Esophagus squamous epithelium (tissue), 4 donors: ENCODE measurements around the gene RPUSD3.
A peak's percentile ranks its signal among the peaks of the same experiment; 100 is the strongest.

Experiments
- CTCF ChIP-seq, 6 experiments: fragments of 450-650 bp in 4 of 6; fragments of 200-600 bp in 2 of 6; sonication (generic) in 2 of 6; IDR thresholded peaks; one replicate each; pipeline ENCODE4 v1.5.1; 2016 to 2019; ENCODE audit warnings: antibody characterized with exemption in 6 of 6, mild to moderate bottlenecking in 4 of 6, moderate library complexity in 4 of 6
- POLR2A ChIP-seq, 4 donors: fragments of 450-650 bp; IDR thresholded peaks; one replicate each; pipeline ENCODE4 v1.6.1; 2017; ENCODE audit warnings: antibody characterized with exemption in 4 of 4, mild to moderate bottlenecking in 4 of 4, moderate library complexity in 3 of 4

GRCh38 chr3:9890249-9891071, 46.7 kb upstream of the RPUSD3 start, which contains the start of gene JAGN1:
- TF ChIP-seq CTCF (IDR thresholded peaks at IDR 0.05) (peak in 3 of 6 experiments; percentile 3 to 16 (median 12)), POLR2A (IDR thresholded peaks at IDR 0.05) (peak in 3 of 4 donors; percentile 85 to 91 (median 89))
